K562 (cell line): ENCODE results near the gene SLC2A6. TPM values are rescaled to one million over a fixed set of nuclear protein-coding genes. Genes with fewer than 3 reads are reported as not detected.

ENCODE experiments used
- ATAC-seq: fragments of 200-7000 bp; cut with Tn5 transposase; 3 replicates; pipeline ENCODE4 v1.9.1; 2020; ENCODE audit warnings: moderate library complexity
- BruUV-seq: library from RNA; stranded (reverse); fragments of 400-500 nt; replicated peaks from 2 replicates; lab custom pipeline; 2021; lab: Mats Ljungman, UMichigan
- CTCF ChIA-PET: fragments of 300-600 bp; formaldehyde crosslinking; extraction: SDS; loops from one replicate; lab custom pipeline; 2021; ENCODE audit warnings: low intra/inter-chr PET ratio; lab: Yijun Ruan, JAX
- POLR2A ChIA-PET: fragments of 300-600, 350-650 bp; sonication (Branson Sonifier 250); formaldehyde crosslinking; extraction: SDS; loops from one replicate; lab custom pipeline; 2021; ENCODE audit warnings: antibody characterized with exemption, inconsistent platforms; lab: Yijun Ruan, JAX
- DNase-seq, 4 experiments: peaks; one replicate each; pipeline versions ENCODE4 v3.0.0 to v3.0.0-alpha.2; 2011 to 2018; ENCODE audit warnings: low spot score in 3 of 4, mixed read lengths in 3 of 4; ENCODE audit errors: extremely low read depth in 1 of 4
- FAIRE-seq: peaks from 2 replicates; lab custom pipeline; 2011; peaks lifted over from hg19 to GRCh38; lab: Jason Lieb, UNC
- H2AFZ ChIP-seq: 2 replicates; pipeline ENCODE4 v1.6.0; 2011; ENCODE audit warnings: low read depth, low read length, control low read depth, inconsistent platforms
- H3K27ac ChIP-seq: fragments of 200-600 bp; 3 replicates; pipeline ENCODE4 v1.8.0; 2011; ENCODE audit warnings: low read depth, mild to moderate bottlenecking, control low read depth, inconsistent platforms, low read length, moderate library complexity, mixed read lengths; ENCODE audit errors: extremely low read depth
- H3K27me3 ChIP-seq, 2 experiments: fragments of 300-600 bp in 1 of 2; 2 replicates in 1 of 2; 3 replicates in 1 of 2; pipeline versions ENCODE4 v1.6.0 to v1.8.0; 2011; ENCODE audit warnings: inconsistent platforms in 2 of 2, low read length in 2 of 2, mild to moderate bottlenecking in 1 of 2, mixed read lengths in 1 of 2, moderate library complexity in 1 of 2; ENCODE audit not compliant: control insufficient read depth in 2 of 2, insufficient read depth in 2 of 2
- H3K36me3 ChIP-seq: fragments of 300-600 bp; 3 replicates; pipeline ENCODE4 v1.8.0; 2011; ENCODE audit warnings: mild to moderate bottlenecking, low read length, inconsistent platforms; ENCODE audit not compliant: control insufficient read depth, insufficient read depth
- H3K4me1 ChIP-seq, 2 experiments: fragments of 200-600 bp in 1 of 2; replicated peaks in 1 of 2; 2 replicates in 1 of 2; 3 replicates in 1 of 2; pipeline versions ENCODE4 v1.5.1 to v1.8.0; 2011; ENCODE audit warnings: inconsistent platforms in 2 of 2, low read length in 2 of 2, mild to moderate bottlenecking in 1 of 2, mixed read lengths in 1 of 2, moderate library complexity in 1 of 2; ENCODE audit not compliant: control insufficient read depth in 2 of 2, insufficient read depth in 2 of 2
- H3K4me2 ChIP-seq: 2 replicates; pipeline ENCODE4 v1.6.1; 2011; ENCODE audit warnings: low read length, control low read depth, inconsistent platforms, mixed read lengths; ENCODE audit not compliant: insufficient read depth
- H3K4me3 ChIP-seq: fragments of 200-600 bp; sonication (generic), shearing (Covaris generic); 2 replicates; pipeline ENCODE4 v1.5.1; 2016; ENCODE audit warnings: control low read depth, inconsistent platforms
- H3K79me2 ChIP-seq: fragments of 200-600 bp; 3 replicates; pipeline ENCODE4 v1.8.0; 2011; ENCODE audit warnings: low read length, inconsistent platforms; ENCODE audit not compliant: control insufficient read depth, insufficient read depth
- H3K9ac ChIP-seq, 2 experiments: 2 replicates each; pipeline versions ENCODE4 v1.6.0 to v1.6.1; 2011; ENCODE audit warnings: low read depth in 2 of 2, low read length in 2 of 2, control low read depth in 1 of 2, inconsistent platforms in 1 of 2, mild to moderate bottlenecking in 1 of 2, mixed read lengths in 1 of 2; ENCODE audit not compliant: insufficient read depth in 1 of 2
- H3K9me1 ChIP-seq: one replicate; pipeline ENCODE4 v1.6.0; 2011; ENCODE audit warnings: inconsistent platforms, mild to moderate bottlenecking, low read length, moderate library complexity; ENCODE audit not compliant: control insufficient read depth, insufficient read depth
- H3K9me3 ChIP-seq: replicated peaks from 2 replicates; pipeline ENCODE4 v1.5.1; 2011; ENCODE audit warnings: low read depth, low read length, inconsistent platforms; ENCODE audit not compliant: control insufficient read depth, insufficient read depth
- H4K20me1 ChIP-seq: replicated peaks from 2 replicates; pipeline ENCODE4 v1.6.1; 2011; ENCODE audit warnings: low read length, inconsistent platforms, mixed read lengths; ENCODE audit not compliant: control insufficient read depth, insufficient read depth
- E2F5 ChIP-seq: sonication (generic); formaldehyde crosslinking; IDR thresholded peaks from 2 replicates; pipeline ENCODE4 v1.8.0; 2022; ENCODE audit warnings: mild to moderate bottlenecking, missing genetic modification reagents
- EGR1 ChIP-seq: fragments of 450-650 bp; conservative IDR thresholded peaks from 2 replicates; pipeline ENCODE4 v1.6.1; 2017; ENCODE audit warnings: mild to moderate bottlenecking
- ESRRA ChIP-seq: fragments of 450-650 bp; IDR thresholded peaks from 2 replicates; pipeline ENCODE4 v1.6.1; 2014; ENCODE audit warnings: low read depth, mild to moderate bottlenecking, moderate library complexity, borderline replicate concordance
- ETS2 ChIP-seq: IDR thresholded peaks from 2 replicates; pipeline ENCODE4 v1.6.1; 2016; ENCODE audit warnings: borderline replicate concordance, missing genetic modification characterization, mild to moderate bottlenecking, moderate library complexity, missing compliant biosample characterization; ENCODE audit not compliant: poor library complexity, severe bottlenecking
- FOXJ3 ChIP-seq: sonication (generic); formaldehyde crosslinking; IDR thresholded peaks from 2 replicates; pipeline ENCODE4 v1.4.0; 2020; ENCODE audit warnings: mild to moderate bottlenecking, missing genetic modification reagents
- GABPB1 ChIP-seq: sonication (generic); formaldehyde crosslinking; IDR thresholded peaks from 2 replicates; pipeline ENCODE4 v1.8.0; 2022; ENCODE audit warnings: mild to moderate bottlenecking, missing genetic modification reagents
- HCFC1 ChIP-seq: IDR thresholded peaks from 2 replicates; pipeline ENCODE4 v1.6.1; 2012; ENCODE audit warnings: low read depth, low read length, improper control_type of control experiment
- HDAC6 ChIP-seq: IDR thresholded peaks from 2 replicates; pipeline ENCODE4 v1.6.1; 2012; ENCODE audit warnings: low read depth, mild to moderate bottlenecking, control low read depth, inconsistent platforms, low read length, moderate library complexity
- KLF6 ChIP-seq: fragments of 250-450 bp; sonication (Bioruptor Pico); IDR thresholded peaks from 2 replicates; pipeline ENCODE4 v1.4.0; 2020; ENCODE audit warnings: mild to moderate bottlenecking, moderate library complexity, borderline replicate concordance
- NR2F6 ChIP-seq: fragments of 450-650 bp; formaldehyde crosslinking; IDR thresholded peaks from 2 replicates; pipeline ENCODE4 v1.4.0; 2020; ENCODE audit warnings: mild to moderate bottlenecking
- RREB1 ChIP-seq: fragments of 250-450 bp; sonication (Bioruptor Pico); IDR thresholded peaks from 2 replicates; pipeline ENCODE4 v1.4.0; 2020
- SP2 ChIP-seq: IDR thresholded peaks from 2 replicates; pipeline ENCODE4 v1.6.1; 2011; ENCODE audit warnings: mild to moderate bottlenecking, low read depth, low read length, moderate library complexity; ENCODE audit not compliant: poor library complexity, severe bottlenecking; ENCODE audit errors: extremely low read depth
- ZNF280A ChIP-seq: fragments of 450-650 bp; IDR thresholded peaks from 2 replicates; pipeline ENCODE4 v1.6.1; 2018; ENCODE audit warnings: mild to moderate bottlenecking, low read depth; ENCODE audit not compliant: partially characterized antibody
- WGBS: fragments of 100-300 bp; shearing (Covaris generic); methylation state at CpG from one replicate; pipeline ENCODE4 v1.1.6; 2016; ENCODE audit warnings: low coverage, mixed read lengths; ENCODE audit not compliant: insufficient coverage; ENCODE audit errors: missing lambda C conversion rate; 5-methylcytosine and 5-hydroxymethylcytosine counted together
- in situ Hi-C: fragments of 300-500 bp; cut with MboI; formaldehyde crosslinking; loops from 4 replicates; pipeline ENCODE4 v1.15.0; 2018; ENCODE audit warnings: inconsistent platforms, mixed read lengths
- intact Hi-C: fragments of 100-400 bp; cut with micrococcal nuclease; formaldehyde crosslinking; loops from 2 replicates; pipeline ENCODE4 v1.14.2; 2022
- polyA plus RNA-seq, 8 experiments: library from polyadenylated mRNA; depleted of rRNA in 4 of 8; stranded (reverse) in 5 of 8; unstranded in 3 of 8; fragments of >200 nt; fragmentation: Nextera tagmentation in 2 of 8; fragmentation: Illumina TruSeq in 1 of 8; extraction: Ambion mirVana in 2 of 8; extraction: Trizol in 1 of 8; gene quantifications; 2 replicates each; pipeline versions ENCODE4 v1.2.1 to v1.2.3, GENCODE V29; 2011 to 2014; ENCODE audit warnings: inconsistent platforms in 1 of 8, missing spikeins in 1 of 8
- total RNA-seq, 7 experiments: library from RNA; depleted of rRNA in 6 of 7; stranded (reverse); fragments of >200 nt in 6 of 7; fragmentation: Illumina TruSeq in 2 of 7; extraction: Trizol in 2 of 7; gene quantifications; 2 replicates each; pipeline versions ENCODE4 v1.2.1 to v1.2.3, GENCODE V29; 2011 to 2021; ENCODE audit warnings: low replicate concordance in 1 of 7

The SLC2A6 gene
- total and polyA plus RNA-seq, 9 of the 15 experiments (the other 6 are each of a cell fraction or from before 2014, with no cell fraction given): 0.04 to 0.38 (median 0.09) TPM; not detected in 3

- Histone ChIP-seq H3K9ac (no peak overlapping the region; a peak in 1 of 4 replicates), H4K20me1 (no peaks in the 10 kb centered on the region), H3K27ac (no peak overlapping the region), H3K36me3 (no peaks in the 10 kb centered on the region), H3K27me3 (peaks cover 24 to 34% of the 10 kb centered on the region in 2 experiments), H2AFZ (no peak overlapping the region), H3K9me3 (no peaks in the 10 kb centered on the region), H3K4me2 (no peak overlapping the region), H3K4me3 (no peak overlapping the region), H3K79me2 (no peaks in the 10 kb centered on the region), H3K4me1 (peaks cover 13 to 40% of the 10 kb centered on the region in 2 experiments; a peak in 3 of 5 replicates), H3K9me1 (peaks cover 3% of the 10 kb centered on the region)
- ChIA-PET POLR2A (interaction anchor here (1.5 to 1.7 kb wide), 2 partner anchors 8 to 53 kb away, joined by 3 to 5 read pairs; no protein-coding TSS in a partner anchor), CTCF (no interaction called here)
- no peak for ATAC-seq
- intact Hi-C loops (no loop called here), in situ Hi-C loops (no loop called here)
- 8% methylated on average over 19 of the region's 22 CpGs for WGBS
- BruUV-seq: no TSS peak
- DNase-seq: no peak
- FAIRE-seq: no peak
- TF ChIP-seq GABPB1 (CRISPR knock-in tag) (no peak), RREB1 (CRISPR knock-in tag) (no peak), NR2F6 (CRISPR knock-in tag) (no peak), SP2 (no peak), FOXJ3 (no peak), HCFC1 (no peak), KLF6 (CRISPR knock-in tag) (no peak), EGR1 (no peak), ETS2 (tag) (no peak), ZNF280A (no peak), E2F5 (CRISPR knock-in tag) (no peak), ESRRA (no peak), HDAC6 (no peak)
These were observed 53.8 kb downstream of the SLC2A6 start for GRCh38 chr9:133425049-133425632.
